Mucosa of descending colon (tissue), 3 donors: Measurements from ENCODE around the gene MALRD1. TPM values are rescaled to one million over a fixed set of nuclear protein-coding genes. Genes with fewer than 3 reads are reported as not detected.
A peak's percentile ranks its signal among the peaks of the same experiment; 100 is the strongest.

Source experiments
- ATAC-seq: fragments of 200-7000 bp; cut with Tn5 transposase; one replicate; pipeline ENCODE4 v1.9.1; 2020; ENCODE audit warnings: mild to moderate bottlenecking, moderate library complexity
- DNase-seq, 3 donors: peaks; one replicate each; pipeline ENCODE4 v3.0.0-alpha.2; 2020
- H3K36me3 ChIP-seq: fragments of 200-600 bp; one replicate; pipeline ENCODE4 v1.8.0; 2021; ENCODE audit warnings: low read depth, mild to moderate bottlenecking
- H3K4me1 ChIP-seq: fragments of 200-600 bp; one replicate; pipeline ENCODE4 v1.8.0; 2021; ENCODE audit warnings: low read depth, mild to moderate bottlenecking
- H3K4me3 ChIP-seq: fragments of 200-600 bp; one replicate; pipeline ENCODE4 v1.8.0; 2021; ENCODE audit warnings: mild to moderate bottlenecking
- H3K9me3 ChIP-seq: fragments of 200-600 bp; one replicate; pipeline ENCODE4 v1.8.0; 2021; ENCODE audit warnings: mild to moderate bottlenecking
- CTCF ChIP-seq: fragments of 200-600 bp; IDR thresholded peaks from one replicate; pipeline ENCODE4 v1.8.0; 2022; ENCODE audit warnings: antibody characterized with exemption, mild to moderate bottlenecking
- intact Hi-C, 2 donors: fragments of 100-400 bp; cut with DNase I in 1 of 2; cut with micrococcal nuclease in 1 of 2; formaldehyde crosslinking; loops; one replicate each; pipeline versions ENCODE4 v1.11.0 to v1.11.1; 2022; cut with DNase I, micrococcal nuclease
- total RNA-seq, 3 donors: library from RNA; stranded (reverse); fragmentation: NEBNext Ultra II Directional in 2 of 3; extraction: Animal tissue kit (Norgen Biotek cat#: 25700) in 2 of 3; gene quantifications; one replicate each; pipeline versions ENCODE4 v1.2.1 to v1.2.4, GENCODE V29; 2021 to 2023
- donor health status: DM: no; HTN: no; CAD: no; lungs with moderate emphysema.
- donor health status: DM: no; HTN: no; CAD: no.
- donor health status: DM: no; HTN: yes; CAD: no.

The MALRD1 gene
- total RNA-seq, 3 donors from 2014 or later: 0.41 to 0.90 (median 0.60) TPM

- ATAC-seq: no peak
- no peaks in the 10 kb centered on the region for H3K9me3 ChIP-seq
- no peak for TF ChIP-seq CTCF
- H3K4me1 ChIP-seq: no peaks in the 10 kb centered on the region
- no peaks in the 10 kb centered on the region for H3K36me3 ChIP-seq
- DNase-seq: no peak
- intact Hi-C loops: no loop called here
- no peak overlapping the region for H3K4me3 ChIP-seq
Measured at GRCh38 chr10:19063986-19064385, 15.4 kb downstream of the MALRD1 start.

GRCh38 chr10:19071946-19072345 is 23.3 kb downstream of the MALRD1 start:
- no peaks in the 10 kb centered on the region for H3K9me3 ChIP-seq
- intact Hi-C loops: no loop called here
- DNase-seq: no peak
- H3K36me3 ChIP-seq: no peaks in the 10 kb centered on the region
- H3K4me3 ChIP-seq: no peak overlapping the region
- H3K4me1 ChIP-seq: no peaks in the 10 kb centered on the region
- no peak for ATAC-seq
- no peak for TF ChIP-seq CTCF

- ATAC-seq: no peak
- intact Hi-C loops: no loop called here
- TF ChIP-seq CTCF: no peak
- H3K4me1 ChIP-seq: no peaks in the 10 kb centered on the region
- no peaks in the 10 kb centered on the region for H3K9me3 ChIP-seq
- no peak overlapping the region for H3K4me3 ChIP-seq
- H3K36me3 ChIP-seq: no peaks in the 10 kb centered on the region
- no peak for DNase-seq
Measured at GRCh38 chr10:19077276-19077675, 28.7 kb downstream of the MALRD1 start.

- no peak for DNase-seq
- Histone ChIP-seq H3K36me3 (no peaks in the 10 kb centered on the region), H3K4me1 (no peaks in the 10 kb centered on the region), H3K4me3 (no peak overlapping the region), H3K9me3 (no peaks in the 10 kb centered on the region)
- ATAC-seq: no peak
- no peak for TF ChIP-seq CTCF
- intact Hi-C loops: no loop called here
Measured at GRCh38 chr10:19096501-19097073, 48.0 kb downstream of the MALRD1 start.

- no peak for TF ChIP-seq CTCF
- Histone ChIP-seq H3K4me3 (no peak overlapping the region), H3K4me1 (no peaks in the 10 kb centered on the region), H3K36me3 (no peaks in the 10 kb centered on the region), H3K9me3 (no peaks in the 10 kb centered on the region)
- no peak for ATAC-seq
- intact Hi-C loops: no loop called here
- DNase-seq: no peak
Measured at GRCh38 chr10:19097151-19097550, 48.5 kb downstream of the MALRD1 start.

- DNase-seq (peak in 1 of 3 donors; percentile 3), ATAC-seq (peak; percentile 72)
- Histone ChIP-seq H3K36me3 (no peaks in the 10 kb centered on the region), H3K9me3 (no peaks in the 10 kb centered on the region), H3K4me3 (no peak overlapping the region), H3K4me1 (no peaks in the 10 kb centered on the region)
- TF ChIP-seq CTCF: no peak
- intact Hi-C loops: no loop called here
Measured at GRCh38 chr10:19098803-19099202, 50.2 kb downstream of the MALRD1 start.
